B cell (primary cell): ENCODE results near the gene MAP3K9. TPM values are rescaled to one million over a fixed set of nuclear protein-coding genes. Genes with fewer than 3 reads are reported as not detected.

ENCODE experiments used
- ATAC-seq: fragments of 200-7000 bp; cut with Tn5 transposase; one replicate; pipeline ENCODE4 v1.10.0; 2021; ENCODE audit warnings: low read depth, mild to moderate bottlenecking, moderate number of reproducible peaks, moderate library complexity
- CTCF ChIA-PET: fragments of 350-600 bp; sonication (Branson Sonifier 250); formaldehyde crosslinking; loops from one replicate; lab custom pipeline; 2021; ENCODE audit warnings: antibody characterized with exemption, inconsistent platforms; lab: Charles Lee
- POLR2A ChIA-PET: fragments of 350-600 bp; sonication (Branson Sonifier 250); formaldehyde crosslinking; loops from one replicate; lab custom pipeline; 2021; ENCODE audit warnings: antibody characterized with exemption; lab: Charles Lee
- DNase-seq: peaks from one replicate; pipeline ENCODE4 v3.0.0; 2013
- H2AFZ ChIP-seq: 2 replicates; pipeline ENCODE4 v1.6.1; 2012; ENCODE audit warnings: mild to moderate bottlenecking, low read depth, low read length; ENCODE audit not compliant: insufficient read depth, poor library complexity, severe bottlenecking
- H3K27ac ChIP-seq, 2 donors: 1 replicate in 1 of 2; 2 replicates in 1 of 2; pipeline ENCODE4 v1.5.1; 2012 to 2013; ENCODE audit warnings: low read length in 2 of 2, mild to moderate bottlenecking in 2 of 2, moderate library complexity in 1 of 2
- H3K27me3 ChIP-seq, 4 experiments: fragments of 200-600 bp in 1 of 4; sonication (generic) in 1 of 4; replicated peaks in 1 of 4; 1 replicate in 2 of 4; 2 replicates in 2 of 4; pipeline versions ENCODE4 v1.6.1 to v1.7.0; 2013 to 2016; ENCODE audit warnings: low read length in 3 of 4, mild to moderate bottlenecking in 2 of 4, mixed read lengths in 1 of 4, moderate library complexity in 1 of 4; ENCODE audit not compliant: insufficient read depth in 4 of 4, control insufficient read depth in 3 of 4; ENCODE audit errors: control extremely low read depth in 1 of 4
- H3K36me3 ChIP-seq, 2 experiments: replicated peaks in 1 of 2; 1 replicate in 1 of 2; 2 replicates in 1 of 2; pipeline versions ENCODE4 v1.6.1 to v1.7.1; 2013; ENCODE audit warnings: low read length in 1 of 2; ENCODE audit not compliant: insufficient read depth in 2 of 2, control insufficient read depth in 1 of 2; ENCODE audit errors: control extremely low read depth in 1 of 2, extremely low read depth in 1 of 2
- H3K4me1 ChIP-seq, 2 donors: fragments of 200-600 bp in 1 of 2; sonication (generic) in 1 of 2; 1 replicate in 1 of 2; 2 replicates in 1 of 2; pipeline versions ENCODE4 v1.5.1 to v1.6.1; 2013 to 2017; ENCODE audit warnings: low read length in 2 of 2; ENCODE audit not compliant: control insufficient read depth in 2 of 2, insufficient read depth in 2 of 2
- H3K4me2 ChIP-seq: replicated peaks from 2 replicates; pipeline ENCODE3; 2012; ENCODE audit warnings: mild to moderate bottlenecking, low read depth, low read length; ENCODE audit not compliant: poor library complexity, severe bottlenecking
- H3K4me3 ChIP-seq, 5 experiments: fragments of 200-600 bp in 1 of 5; sonication (generic) in 1 of 5; 1 replicate in 3 of 5; 2 replicates in 2 of 5; pipeline versions ENCODE4 v1.5.1 to v1.7.0; 2011 to 2016; ENCODE audit warnings: low read length in 4 of 5, mild to moderate bottlenecking in 4 of 5, low read depth in 2 of 5, control low read depth in 1 of 5, moderate library complexity in 1 of 5; ENCODE audit not compliant: insufficient read depth in 1 of 5; ENCODE audit errors: control extremely low read depth in 1 of 5, extremely low read depth in 1 of 5
- H3K79me2 ChIP-seq: fragments of 200-600 bp; sonication (generic); one replicate; pipeline ENCODE4 v1.6.0; 2016; ENCODE audit warnings: low read length; ENCODE audit not compliant: control insufficient read depth, insufficient read depth
- H3K9ac ChIP-seq: fragments of 200-600 bp; sonication (generic); 2 replicates; pipeline ENCODE4 v1.6.1; 2017; ENCODE audit warnings: mild to moderate bottlenecking, low read length, moderate library complexity
- H3K9me3 ChIP-seq, 3 donors: one replicate each; pipeline versions ENCODE4 v1.6.1 to v1.7.1; 2013; ENCODE audit warnings: low read length in 2 of 3; ENCODE audit not compliant: control insufficient read depth in 2 of 3, insufficient read depth in 1 of 3; ENCODE audit errors: control extremely low read depth in 1 of 3
- H4K20me1 ChIP-seq: 2 replicates; pipeline ENCODE4 v1.6.0; 2012; ENCODE audit warnings: mild to moderate bottlenecking, low read length; ENCODE audit not compliant: insufficient read depth, control insufficient read depth, poor library complexity, severe bottlenecking
- H3K27ac Mint-ChIP-seq: one replicate; pipeline ENCODE4 v1.8.0; 2021; ENCODE audit warnings: mixed read lengths
- H3K27me3 Mint-ChIP-seq: one replicate; pipeline ENCODE4 v1.8.0; 2021; ENCODE audit warnings: mixed read lengths
- H3K4me1 Mint-ChIP-seq: one replicate; pipeline ENCODE4 v1.8.0; 2021; ENCODE audit warnings: mixed read lengths
- H3K4me3 Mint-ChIP-seq: one replicate; pipeline ENCODE4 v1.8.0; 2021; ENCODE audit warnings: mixed read lengths
- H3K9me3 Mint-ChIP-seq: one replicate; pipeline ENCODE4 v1.8.0; 2022; ENCODE audit warnings: mixed read lengths; ENCODE audit not compliant: insufficient read depth
- CTCF ChIP-seq: fragments of 200-600 bp; IDR thresholded peaks from one replicate; pipeline ENCODE4 v1.8.0; 2022; ENCODE audit warnings: antibody characterized with exemption, mild to moderate bottlenecking
- EZH2 ChIP-seq: IDR thresholded peaks from 2 replicates; pipeline ENCODE4 v1.6.1; 2012; ENCODE audit warnings: borderline replicate concordance, low read depth, mild to moderate bottlenecking, moderate library complexity, low read length; ENCODE audit not compliant: insufficient read depth, poor library complexity, severe bottlenecking
- WGBS: methylation state at CpG from one replicate; pipeline ENCODE4 v1.1.5; 2013; ENCODE audit warnings: missing lambda C conversion rate; ENCODE audit not compliant: insufficient coverage; 5-methylcytosine and 5-hydroxymethylcytosine counted together
- intact Hi-C: fragments of 100-400 bp; cut with micrococcal nuclease; formaldehyde crosslinking; loops from one replicate; pipeline ENCODE4 v1.10.0; 2022
- polyA plus RNA-seq: library from polyadenylated mRNA; depleted of rRNA; stranded (reverse); fragments of >200 nt; gene quantifications from 2 replicates; pipeline ENCODE4 v1.2.3, GENCODE V29; 2012
- total RNA-seq, 2 donors: library from RNA; stranded (reverse); fragments of 120-200 nt in 1 of 2; gene quantifications; 1 replicate in 1 of 2; 2 replicates in 1 of 2; pipeline versions ENCODE4 v1.2.3 to v1.2.4, GENCODE V29; 2013 to 2022

Gene MAP3K9
- total and polyA plus RNA-seq, 2 donors (not counting 1 experiment from before 2014, with no cell fraction given), result 4.7 to 20.2 TPM

GRCh38 chr14:70685474-70686197 lies 123.7 kb downstream of the MAP3K9 start:
- intact Hi-C loops, result no loop called here
- H3K4me2 ChIP-seq, result no peak overlapping the region
- TF ChIP-seq CTCF (no peak), EZH2 (no peak)
- no peaks in the 10 kb centered on the region for H3K79me2 ChIP-seq
- H3K4me1 ChIP-seq, result no peaks in the 10 kb centered on the region
- H3K36me3 ChIP-seq, result no peaks in the 10 kb centered on the region
- H3K9me3 Mint-ChIP-seq, result no peaks in the 10 kb centered on the region
- no peaks in the 10 kb centered on the region for H3K9me3 ChIP-seq
- H3K4me1 Mint-ChIP-seq, result no peaks in the 10 kb centered on the region
- POLR2A ChIA-PET, result no interaction called here
- H3K4me3 ChIP-seq, result no peak overlapping the region
- ATAC-seq, result no peak
- no peak for DNase-seq
- no peak overlapping the region for H3K27ac Mint-ChIP-seq
- no peak overlapping the region for H3K27ac ChIP-seq
- WGBS, result 100% methylated on average over 3 of the region's 7 CpGs
- no peak overlapping the region for H3K4me3 Mint-ChIP-seq
- no peak overlapping the region for H3K9ac ChIP-seq
- H3K27me3 ChIP-seq, result no peaks in the 10 kb centered on the region
- CTCF ChIA-PET, result interaction anchor here (1.1 kb wide), 1 partner anchor 10 kb away, joined by 3 read pairs; no protein-coding TSS in a partner anchor
- H2AFZ ChIP-seq, result no peak overlapping the region
- no peaks in the 10 kb centered on the region for H3K27me3 Mint-ChIP-seq
- H4K20me1 ChIP-seq, result no peaks in the 10 kb centered on the region

GRCh38 chr14:70683983-70684382 lies 125.3 kb downstream of the MAP3K9 start:
- no peak overlapping the region for H3K4me3 ChIP-seq
- no peaks in the 10 kb centered on the region for H3K27me3 Mint-ChIP-seq
- no peak for DNase-seq
- CTCF ChIA-PET, result interaction anchor here (1.0 to 1.2 kb wide), 2 partner anchors 32 to 135 kb away, joined by 3 read pairs; no protein-coding TSS in a partner anchor
- H3K9ac ChIP-seq, result no peak overlapping the region
- H3K27ac Mint-ChIP-seq, result no peak overlapping the region
- no peaks in the 10 kb centered on the region for H4K20me1 ChIP-seq
- no peak overlapping the region for H3K4me2 ChIP-seq
- H3K4me1 ChIP-seq, result no peaks in the 10 kb centered on the region
- no peaks in the 10 kb centered on the region for H3K36me3 ChIP-seq
- no peaks in the 10 kb centered on the region for H3K27me3 ChIP-seq
- TF ChIP-seq EZH2 (no peak), CTCF (no peak)
- no peaks in the 10 kb centered on the region for H3K9me3 Mint-ChIP-seq
- H3K4me3 Mint-ChIP-seq, result no peak overlapping the region
- H3K27ac ChIP-seq, result no peak overlapping the region
- no peaks in the 10 kb centered on the region for H3K9me3 ChIP-seq
- intact Hi-C loops, result no loop called here
- POLR2A ChIA-PET, result no interaction called here
- no peaks in the 10 kb centered on the region for H3K4me1 Mint-ChIP-seq
- no peak overlapping the region for H2AFZ ChIP-seq
- no peaks in the 10 kb centered on the region for H3K79me2 ChIP-seq
- ATAC-seq, result no peak
- 89% methylated on average over 1 of the region's 6 CpGs for WGBS
